ENCODE measurements around the gene GPR15LG.

- TF ChIP-seq POLR2A (IDR thresholded peaks at IDR 0.05) (no peak), CTCF (IDR thresholded peaks at IDR 0.05) (no peak)
Measured at GRCh38 chr10:84230359-84230758, 56.8 kb downstream of the GPR15LG start.
